Measurements from ENCODE around the gene TEX51.

TEX51 gene

DNA sequence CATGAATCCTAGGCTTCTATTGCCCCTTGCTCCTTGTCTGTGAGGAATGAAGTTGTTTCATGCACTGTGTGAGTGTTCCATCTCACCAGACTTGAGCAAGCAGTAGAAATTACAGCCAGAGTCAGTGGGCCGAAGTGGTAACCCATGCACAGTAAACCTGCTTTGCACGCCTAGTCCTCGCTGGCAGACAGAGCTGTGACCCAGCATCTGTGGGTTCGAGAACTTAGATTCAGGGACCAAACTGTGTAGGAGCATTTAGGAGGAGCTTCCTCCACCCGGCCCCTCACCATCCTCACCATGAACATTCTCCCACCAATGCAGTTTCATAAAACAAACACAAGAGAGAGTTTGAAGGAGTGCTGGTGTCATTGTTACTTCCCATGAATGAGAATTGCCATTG, 21.6 kb upstream of the TEX51 start:
- H3K27ac ChIP-seq, result no peak overlapping the region
- H3K36me3 ChIP-seq, result no peaks in the 10 kb centered on the region
- no peak for TF ChIP-seq CTCF (IDR thresholded peaks at IDR 0.05)
- H3K9me3 ChIP-seq, result peaks cover 8% of the 10 kb centered on the region
- H3K4me1 ChIP-seq (ENCODE audit: control insufficient read depth in 1 of 2, insufficient read depth in 1 of 2, low read depth in 1 of 2, low read length in 1 of 2), result no peaks in the 10 kb centered on the region
- H3K27me3 ChIP-seq, result peaks cover 6% of the 10 kb centered on the region
- no peak overlapping the region for H3K4me3 ChIP-seq (ENCODE audit: low read depth in 1 of 2, low read length in 1 of 2)

- H3K4me1 ChIP-seq (ENCODE audit: control insufficient read depth in 1 of 2, insufficient read depth in 1 of 2, low read depth in 1 of 2, low read length in 1 of 2), result no peaks in the 10 kb centered on the region
- no peak for TF ChIP-seq CTCF (IDR thresholded peaks at IDR 0.05)
- no peaks in the 10 kb centered on the region for H3K36me3 ChIP-seq
- H3K4me3 ChIP-seq (ENCODE audit: low read depth in 1 of 2, low read length in 1 of 2), result no peak overlapping the region
- H3K9me3 ChIP-seq, result peaks cover 8% of the 10 kb centered on the region
- H3K27me3 ChIP-seq, result peaks cover 6% of the 10 kb centered on the region
- H3K27ac ChIP-seq, result no peak overlapping the region
Measured at GRCh38 chr2:126877861-126878565, 20.7 kb upstream of the TEX51 start.

GRCh38 chr2:126878601-126879000, 20.1 kb upstream of the TEX51 start:
- H3K4me1 ChIP-seq (ENCODE audit: control insufficient read depth in 1 of 2, insufficient read depth in 1 of 2, low read depth in 1 of 2, low read length in 1 of 2), result no peaks in the 10 kb centered on the region
- no peak overlapping the region for H3K27ac ChIP-seq
- H3K36me3 ChIP-seq, result no peaks in the 10 kb centered on the region
- H3K4me3 ChIP-seq (ENCODE audit: low read depth in 1 of 2, low read length in 1 of 2), result no peak overlapping the region
- no peak for TF ChIP-seq CTCF (IDR thresholded peaks at IDR 0.05)
- H3K9me3 ChIP-seq, result peaks cover 8% of the 10 kb centered on the region
- peaks cover 6% of the 10 kb centered on the region for H3K27me3 ChIP-seq

- no peak overlapping the region for H3K4me3 ChIP-seq (ENCODE audit: low read depth in 1 of 2, low read length in 1 of 2)
- H3K36me3 ChIP-seq, result no peaks in the 10 kb centered on the region
- H3K27ac ChIP-seq, result no peak overlapping the region
- H3K27me3 ChIP-seq, result peaks cover 6% of the 10 kb centered on the region
- peaks cover 8% of the 10 kb centered on the region for H3K9me3 ChIP-seq
- no peaks in the 10 kb centered on the region for H3K4me1 ChIP-seq (ENCODE audit: control insufficient read depth in 1 of 2, insufficient read depth in 1 of 2, low read depth in 1 of 2, low read length in 1 of 2)
- TF ChIP-seq CTCF (IDR thresholded peaks at IDR 0.05), result no peak
Measured at GRCh38 chr2:126879348-126880298, 19.1 kb upstream of the TEX51 start.

DNA sequence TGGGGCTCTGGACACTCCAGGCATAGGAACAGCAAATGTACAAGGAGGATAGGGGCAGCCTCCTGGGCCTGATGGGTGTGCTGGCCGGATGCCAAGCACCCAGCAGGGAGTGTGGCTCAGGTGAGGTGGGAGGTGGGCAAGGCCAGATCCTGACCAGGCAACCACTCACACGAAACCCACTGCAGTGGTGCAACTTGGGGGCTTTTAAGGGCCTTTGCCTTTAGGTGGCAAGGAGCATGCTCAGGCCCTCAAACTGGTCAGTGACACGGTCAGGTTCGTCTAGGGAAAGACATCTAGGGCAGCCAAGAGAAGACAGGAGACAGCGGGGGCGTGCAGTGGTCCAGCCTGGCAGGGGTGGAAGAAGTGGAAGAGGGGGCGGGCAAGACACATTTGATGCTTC, 18.4 kb upstream of the TEX51 start:
- Histone ChIP-seq H3K27me3 (peaks cover 7% of the 10 kb centered on the region), H3K27ac (no peak overlapping the region), H3K9me3 (peaks cover 8% of the 10 kb centered on the region), H3K4me1 (ENCODE audit: control insufficient read depth in 1 of 2, insufficient read depth in 1 of 2, low read depth in 1 of 2, low read length in 1 of 2) (no peaks in the 10 kb centered on the region), H3K36me3 (no peaks in the 10 kb centered on the region), H3K4me3 (ENCODE audit: low read depth in 1 of 2, low read length in 1 of 2) (no peak overlapping the region)
- TF ChIP-seq CTCF (IDR thresholded peaks at IDR 0.05), result no peak

All from neutrophil (primary cell).